Suprapubic skin (tissue), 3 donors: Measurements from ENCODE around the gene MAP2K4.

Experiments used
- EP300 ChIP-seq: sonication (generic); formaldehyde crosslinking; IDR thresholded peaks from one replicate; pipeline ENCODE4 v1.6.1; 2017; ENCODE audit warnings: antibody characterized with exemption
- TF ChIP-seq, protein P1 (sequence below), 2 donors: fragments of 200-600 bp in 1 of 2; fragments of 450-650 bp in 1 of 2; sonication (generic) in 1 of 2; IDR thresholded peaks; one replicate each; pipeline ENCODE4 v1.5.1; 2016 to 2019; ENCODE audit warnings: antibody characterized with exemption in 2 of 2, mild to moderate bottlenecking in 1 of 2, moderate library complexity in 1 of 2

DNA sequence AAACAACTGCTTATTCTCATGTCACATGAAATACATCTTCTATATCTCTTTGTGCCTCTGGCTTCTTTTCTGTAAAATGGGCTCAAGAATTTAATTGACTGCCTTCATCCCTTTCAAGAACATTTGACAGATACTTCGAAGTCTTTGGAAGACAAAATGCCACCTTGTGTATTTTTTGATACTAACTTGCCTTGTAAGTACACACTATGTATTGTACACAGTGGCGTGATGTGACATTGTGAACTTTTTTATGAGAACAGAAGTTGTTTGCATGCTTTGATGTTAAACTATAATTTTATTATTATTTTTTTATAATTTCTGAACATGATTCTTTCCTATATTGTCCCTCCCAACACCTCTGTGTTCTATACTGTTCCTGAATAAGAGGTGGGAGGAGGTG, 73.7 kb downstream of the MAP2K4 start:
- no peak for TF ChIP-seq EP300
- TF ChIP-seq, protein P1, sequence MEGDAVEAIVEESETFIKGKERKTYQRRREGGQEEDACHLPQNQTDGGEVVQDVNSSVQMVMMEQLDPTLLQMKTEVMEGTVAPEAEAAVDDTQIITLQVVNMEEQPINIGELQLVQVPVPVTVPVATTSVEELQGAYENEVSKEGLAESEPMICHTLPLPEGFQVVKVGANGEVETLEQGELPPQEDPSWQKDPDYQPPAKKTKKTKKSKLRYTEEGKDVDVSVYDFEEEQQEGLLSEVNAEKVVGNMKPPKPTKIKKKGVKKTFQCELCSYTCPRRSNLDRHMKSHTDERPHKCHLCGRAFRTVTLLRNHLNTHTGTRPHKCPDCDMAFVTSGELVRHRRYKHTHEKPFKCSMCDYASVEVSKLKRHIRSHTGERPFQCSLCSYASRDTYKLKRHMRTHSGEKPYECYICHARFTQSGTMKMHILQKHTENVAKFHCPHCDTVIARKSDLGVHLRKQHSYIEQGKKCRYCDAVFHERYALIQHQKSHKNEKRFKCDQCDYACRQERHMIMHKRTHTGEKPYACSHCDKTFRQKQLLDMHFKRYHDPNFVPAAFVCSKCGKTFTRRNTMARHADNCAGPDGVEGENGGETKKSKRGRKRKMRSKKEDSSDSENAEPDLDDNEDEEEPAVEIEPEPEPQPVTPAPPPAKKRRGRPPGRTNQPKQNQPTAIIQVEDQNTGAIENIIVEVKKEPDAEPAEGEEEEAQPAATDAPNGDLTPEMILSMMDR (IDR thresholded peaks at IDR 0.05) = no peak
